Measurements from ENCODE around the gene ANO3.

Gene ANO3

GRCh38 chr11:26493616-26494015 is 161.7 kb downstream of the ANO3 start:
- TF ChIP-seq, protein P1, sequence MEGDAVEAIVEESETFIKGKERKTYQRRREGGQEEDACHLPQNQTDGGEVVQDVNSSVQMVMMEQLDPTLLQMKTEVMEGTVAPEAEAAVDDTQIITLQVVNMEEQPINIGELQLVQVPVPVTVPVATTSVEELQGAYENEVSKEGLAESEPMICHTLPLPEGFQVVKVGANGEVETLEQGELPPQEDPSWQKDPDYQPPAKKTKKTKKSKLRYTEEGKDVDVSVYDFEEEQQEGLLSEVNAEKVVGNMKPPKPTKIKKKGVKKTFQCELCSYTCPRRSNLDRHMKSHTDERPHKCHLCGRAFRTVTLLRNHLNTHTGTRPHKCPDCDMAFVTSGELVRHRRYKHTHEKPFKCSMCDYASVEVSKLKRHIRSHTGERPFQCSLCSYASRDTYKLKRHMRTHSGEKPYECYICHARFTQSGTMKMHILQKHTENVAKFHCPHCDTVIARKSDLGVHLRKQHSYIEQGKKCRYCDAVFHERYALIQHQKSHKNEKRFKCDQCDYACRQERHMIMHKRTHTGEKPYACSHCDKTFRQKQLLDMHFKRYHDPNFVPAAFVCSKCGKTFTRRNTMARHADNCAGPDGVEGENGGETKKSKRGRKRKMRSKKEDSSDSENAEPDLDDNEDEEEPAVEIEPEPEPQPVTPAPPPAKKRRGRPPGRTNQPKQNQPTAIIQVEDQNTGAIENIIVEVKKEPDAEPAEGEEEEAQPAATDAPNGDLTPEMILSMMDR (IDR thresholded peaks at IDR 0.05; ENCODE audit: insufficient read depth, low read length, poor library complexity, severe bottlenecking): no peak
- Histone ChIP-seq H3K36me3 (ENCODE audit: control insufficient read depth, insufficient read depth, low read length) (no peaks in the 10 kb centered on the region), H3K4me3 (replicated peaks; ENCODE audit: low read depth, low read length) (no peak overlapping the region), H3K27me3 (replicated peaks; ENCODE audit: control insufficient read depth, insufficient read depth, low read length) (no peaks in the 10 kb centered on the region)
- no peak for DNase-seq (ENCODE audit: extremely low read depth, insufficient read length)

DNA sequence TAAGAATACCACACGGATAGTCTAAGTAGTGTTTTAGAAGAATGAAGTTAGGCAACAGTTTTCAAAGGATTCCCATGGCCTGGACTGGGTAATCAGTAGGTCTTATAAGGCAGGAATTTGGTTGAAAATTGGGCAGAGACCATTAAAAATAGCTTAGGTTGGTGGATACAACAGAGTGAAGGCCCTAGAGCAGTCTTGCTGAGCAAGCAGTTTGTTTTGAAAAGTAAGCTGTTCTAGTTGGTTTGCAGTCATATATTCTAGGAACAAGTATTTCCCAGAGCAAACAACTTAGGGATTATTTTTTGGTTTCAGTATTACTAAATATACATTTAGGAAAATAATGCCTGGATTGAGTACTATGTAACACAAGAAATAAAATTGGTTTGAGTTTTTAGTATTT is 175.3 kb downstream of the ANO3 start:
- DNase-seq (ENCODE audit: extremely low read depth, insufficient read length): no peak
- TF ChIP-seq, protein P1 (IDR thresholded peaks at IDR 0.05; ENCODE audit: insufficient read depth, low read length, poor library complexity, severe bottlenecking): no peak
- no peak overlapping the region for H3K4me3 ChIP-seq (replicated peaks; ENCODE audit: low read depth, low read length)
- no peaks in the 10 kb centered on the region for H3K36me3 ChIP-seq (ENCODE audit: control insufficient read depth, insufficient read depth, low read length)
- no peaks in the 10 kb centered on the region; the same call in 1 of the 2 replicates for H3K27me3 ChIP-seq (replicated peaks; ENCODE audit: control insufficient read depth, insufficient read depth, low read length)

- Histone ChIP-seq H3K36me3 (ENCODE audit: control insufficient read depth, insufficient read depth, low read length) (no peaks in the 10 kb centered on the region), H3K4me3 (replicated peaks; ENCODE audit: low read depth, low read length) (no peak overlapping the region), H3K27me3 (replicated peaks; ENCODE audit: control insufficient read depth, insufficient read depth, low read length) (no peaks in the 10 kb centered on the region; the same call in 1 of the 2 replicates)
- TF ChIP-seq, protein P1 (IDR thresholded peaks at IDR 0.05; ENCODE audit: insufficient read depth, low read length, poor library complexity, severe bottlenecking): no peak
- no peak for DNase-seq (ENCODE audit: extremely low read depth, insufficient read length)
Observed at GRCh38 chr11:26510164-26510563, 178.2 kb downstream of the ANO3 start.

DNA sequence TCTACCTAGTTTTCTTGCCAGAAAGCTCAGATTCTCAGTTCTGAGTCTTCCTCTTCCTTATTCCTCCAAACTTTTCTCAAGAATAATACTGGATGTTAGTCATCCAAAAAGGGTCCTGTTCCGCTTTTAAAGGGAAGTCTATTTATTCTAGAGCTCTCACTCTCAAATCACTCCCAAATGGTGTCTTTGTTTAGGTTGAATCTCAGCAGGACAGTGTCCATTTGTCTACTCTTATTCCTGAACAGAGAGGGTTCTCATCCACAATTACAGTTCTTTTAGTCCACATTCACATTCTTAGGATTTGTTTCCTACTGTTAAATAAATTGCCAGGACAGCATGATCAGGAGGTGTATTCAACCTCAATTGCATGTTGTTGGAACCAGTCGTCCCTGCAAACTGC is 178.8 kb downstream of the ANO3 start:
- H3K36me3 ChIP-seq (ENCODE audit: control insufficient read depth, insufficient read depth, low read length): no peaks in the 10 kb centered on the region
- no peak for DNase-seq (ENCODE audit: extremely low read depth, insufficient read length)
- H3K4me3 ChIP-seq (replicated peaks; ENCODE audit: low read depth, low read length): no peak overlapping the region
- no peaks in the 10 kb centered on the region; the same call in 1 of the 2 replicates for H3K27me3 ChIP-seq (replicated peaks; ENCODE audit: control insufficient read depth, insufficient read depth, low read length)
- TF ChIP-seq, protein P1 (IDR thresholded peaks at IDR 0.05; ENCODE audit: insufficient read depth, low read length, poor library complexity, severe bottlenecking): no peak

DNA sequence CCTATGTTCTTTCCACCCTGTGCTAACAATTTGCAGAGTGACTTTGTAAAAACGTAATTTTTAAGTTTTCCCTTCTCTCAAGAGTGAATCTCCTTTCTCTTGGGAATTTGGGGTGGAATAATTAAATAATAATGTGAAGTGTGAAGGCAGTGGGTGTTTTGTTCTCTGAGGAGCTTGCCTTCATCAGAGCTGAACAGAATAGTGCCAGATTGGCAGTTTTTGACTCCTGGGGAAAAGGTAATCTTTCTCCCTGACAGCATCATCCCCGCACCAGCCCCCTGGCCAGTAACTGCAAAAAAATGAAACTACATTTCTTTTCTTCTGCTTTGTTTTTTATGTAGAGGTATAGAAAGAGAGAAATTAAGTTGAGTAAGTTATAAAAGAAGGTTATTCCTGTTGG is 180.3 kb downstream of the ANO3 start:
- Histone ChIP-seq H3K4me3 (replicated peaks; ENCODE audit: low read depth, low read length) (no peak overlapping the region), H3K27me3 (replicated peaks; ENCODE audit: control insufficient read depth, insufficient read depth, low read length) (no peaks in the 10 kb centered on the region; the same call in 1 of the 2 replicates), H3K36me3 (ENCODE audit: control insufficient read depth, insufficient read depth, low read length) (no peaks in the 10 kb centered on the region)
- TF ChIP-seq, protein P1 (IDR thresholded peaks at IDR 0.05; ENCODE audit: insufficient read depth, low read length, poor library complexity, severe bottlenecking): no peak
- no peak for DNase-seq (ENCODE audit: extremely low read depth, insufficient read length)

DNA sequence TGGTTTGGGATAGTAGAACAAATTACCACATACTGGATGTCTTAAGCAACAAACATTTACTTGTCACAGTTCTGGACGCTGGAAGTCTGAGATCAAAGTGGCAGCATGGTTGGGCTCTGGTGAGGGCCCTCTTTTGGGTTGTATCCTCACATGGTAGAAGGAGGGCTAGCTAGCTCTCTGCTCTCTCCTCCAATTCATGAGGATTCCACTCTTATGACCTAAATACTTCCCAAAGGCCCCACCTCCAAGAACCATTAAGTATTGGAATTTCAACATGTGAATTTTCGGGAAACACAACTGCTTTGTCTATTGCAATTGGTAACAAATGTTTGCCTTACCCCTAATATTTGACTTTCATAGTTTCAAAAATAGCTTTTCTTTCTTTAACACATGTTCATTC is 187.5 kb downstream of the ANO3 start:
- TF ChIP-seq, protein P1 (IDR thresholded peaks at IDR 0.05; ENCODE audit: insufficient read depth, low read length, poor library complexity, severe bottlenecking): no peak
- Histone ChIP-seq H3K4me3 (replicated peaks; ENCODE audit: low read depth, low read length) (no peak overlapping the region), H3K36me3 (ENCODE audit: control insufficient read depth, insufficient read depth, low read length) (no peaks in the 10 kb centered on the region), H3K27me3 (replicated peaks; ENCODE audit: control insufficient read depth, insufficient read depth, low read length) (no peaks in the 10 kb centered on the region)
- no peak for DNase-seq (ENCODE audit: extremely low read depth, insufficient read length)

Data from GM06990 (cell line).